HepG2 (cell line): ENCODE data around the gene RBM3. TPM values are rescaled to one million over a fixed set of nuclear protein-coding genes. Genes with fewer than 3 reads are reported as not detected.

Source experiments
- ATF7 ChIP-seq, 2 experiments: fragments of 450-650 bp in 1 of 2; sonication (generic) in 1 of 2; formaldehyde crosslinking in 1 of 2; IDR thresholded peaks; 2 replicates each; pipeline versions ENCODE4 v1.4.0 to v1.6.1; 2016 to 2020; ENCODE audit warnings: antibody characterized with exemption in 1 of 2, mild to moderate bottlenecking in 1 of 2, missing genetic modification reagents in 1 of 2
- HDAC2 ChIP-seq: sonication (generic); formaldehyde crosslinking; IDR thresholded peaks from 2 replicates; pipeline ENCODE4 v1.4.0; 2020; ENCODE audit warnings: missing genetic modification reagents
- HOXA9 ChIP-seq: sonication (generic); formaldehyde crosslinking; IDR thresholded peaks from 2 replicates; pipeline ENCODE4 v1.8.1; 2022; ENCODE audit warnings: missing genetic modification reagents, mild to moderate bottlenecking, moderate library complexity, borderline replicate concordance
- NFRKB ChIP-seq: fragments of 450-650 bp; IDR thresholded peaks from 2 replicates; pipeline ENCODE4 v1.6.1; 2017
- ZNF567 ChIP-seq: sonication (generic); formaldehyde crosslinking; IDR thresholded peaks from 2 replicates; pipeline ENCODE4 v1.8.1; 2023; ENCODE audit warnings: mild to moderate bottlenecking, missing genetic modification reagents, borderline replicate concordance
- polyA plus RNA-seq, 8 experiments: library from polyadenylated mRNA; depleted of rRNA in 3 of 8; stranded (reverse) in 7 of 8; unstranded in 1 of 8; fragments of >200 nt; fragmentation: Illumina TruSeq in 4 of 8; extraction: Trizol in 4 of 8; gene quantifications; 2 replicates each; pipeline versions ENCODE4 v1.2.1 to v1.2.3, GENCODE V29; 2011 to 2016; ENCODE audit warnings: low read depth in 4 of 8, missing spikeins in 1 of 8, mixed read lengths in 1 of 8; ENCODE audit not compliant: insufficient read depth in 1 of 8
- total RNA-seq, 5 experiments: library from RNA; depleted of rRNA; stranded (reverse); fragments of >200 nt; fragmentation: Illumina TruSeq; extraction: Trizol; gene quantifications; 2 replicates each; pipeline ENCODE4 v1.2.3, GENCODE V29; 2016; ENCODE audit warnings: low read depth in 1 of 5
- TF ChIP-seq, protein P1 (sequence below): sonication (generic); formaldehyde crosslinking; IDR thresholded peaks from 2 replicates; pipeline ENCODE4 v1.5.0; 2020; ENCODE audit warnings: mild to moderate bottlenecking, missing genetic modification reagents, borderline replicate concordance
- TF ChIP-seq, protein P2 (sequence below): sonication (generic); formaldehyde crosslinking; IDR thresholded peaks from 2 replicates; pipeline ENCODE4 v1.4.0; 2020; ENCODE audit warnings: missing genetic modification reagents

RBM3 gene
- total and polyA plus RNA-seq, 2 of the 13 experiments (the other 11 are each of a cell fraction or from before 2014, with no cell fraction given) = 123 to 182 TPM

DNA sequence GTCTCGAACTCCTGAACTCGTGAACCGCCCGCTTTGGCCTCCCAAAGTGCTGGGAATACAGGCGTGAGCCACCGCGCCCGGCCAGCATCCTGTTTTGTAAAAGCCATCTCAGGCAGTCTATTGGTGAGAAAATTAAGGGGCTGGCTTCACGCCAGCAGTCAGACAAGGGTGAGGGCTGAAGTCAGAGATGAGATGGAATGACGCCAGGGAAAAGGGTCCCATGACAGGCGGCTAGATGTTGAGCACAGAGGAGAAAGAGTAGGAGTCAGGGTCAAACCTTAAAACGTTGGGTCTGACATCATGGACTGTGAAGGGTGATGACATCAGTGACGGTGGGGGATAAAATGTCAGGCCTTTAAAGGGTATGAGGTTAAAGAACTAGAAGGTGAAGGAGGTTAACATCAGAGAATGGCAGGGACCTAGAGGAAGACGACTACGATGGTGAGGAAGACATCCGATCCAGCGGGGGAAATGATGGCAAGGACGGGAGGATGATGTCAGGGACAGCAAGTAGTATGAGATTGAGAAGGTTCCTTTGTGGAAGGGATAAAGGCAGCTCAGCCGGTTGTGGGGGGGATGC is 504 bp upstream of the RBM3 start (continued):
- TF ChIP-seq, protein P1, sequence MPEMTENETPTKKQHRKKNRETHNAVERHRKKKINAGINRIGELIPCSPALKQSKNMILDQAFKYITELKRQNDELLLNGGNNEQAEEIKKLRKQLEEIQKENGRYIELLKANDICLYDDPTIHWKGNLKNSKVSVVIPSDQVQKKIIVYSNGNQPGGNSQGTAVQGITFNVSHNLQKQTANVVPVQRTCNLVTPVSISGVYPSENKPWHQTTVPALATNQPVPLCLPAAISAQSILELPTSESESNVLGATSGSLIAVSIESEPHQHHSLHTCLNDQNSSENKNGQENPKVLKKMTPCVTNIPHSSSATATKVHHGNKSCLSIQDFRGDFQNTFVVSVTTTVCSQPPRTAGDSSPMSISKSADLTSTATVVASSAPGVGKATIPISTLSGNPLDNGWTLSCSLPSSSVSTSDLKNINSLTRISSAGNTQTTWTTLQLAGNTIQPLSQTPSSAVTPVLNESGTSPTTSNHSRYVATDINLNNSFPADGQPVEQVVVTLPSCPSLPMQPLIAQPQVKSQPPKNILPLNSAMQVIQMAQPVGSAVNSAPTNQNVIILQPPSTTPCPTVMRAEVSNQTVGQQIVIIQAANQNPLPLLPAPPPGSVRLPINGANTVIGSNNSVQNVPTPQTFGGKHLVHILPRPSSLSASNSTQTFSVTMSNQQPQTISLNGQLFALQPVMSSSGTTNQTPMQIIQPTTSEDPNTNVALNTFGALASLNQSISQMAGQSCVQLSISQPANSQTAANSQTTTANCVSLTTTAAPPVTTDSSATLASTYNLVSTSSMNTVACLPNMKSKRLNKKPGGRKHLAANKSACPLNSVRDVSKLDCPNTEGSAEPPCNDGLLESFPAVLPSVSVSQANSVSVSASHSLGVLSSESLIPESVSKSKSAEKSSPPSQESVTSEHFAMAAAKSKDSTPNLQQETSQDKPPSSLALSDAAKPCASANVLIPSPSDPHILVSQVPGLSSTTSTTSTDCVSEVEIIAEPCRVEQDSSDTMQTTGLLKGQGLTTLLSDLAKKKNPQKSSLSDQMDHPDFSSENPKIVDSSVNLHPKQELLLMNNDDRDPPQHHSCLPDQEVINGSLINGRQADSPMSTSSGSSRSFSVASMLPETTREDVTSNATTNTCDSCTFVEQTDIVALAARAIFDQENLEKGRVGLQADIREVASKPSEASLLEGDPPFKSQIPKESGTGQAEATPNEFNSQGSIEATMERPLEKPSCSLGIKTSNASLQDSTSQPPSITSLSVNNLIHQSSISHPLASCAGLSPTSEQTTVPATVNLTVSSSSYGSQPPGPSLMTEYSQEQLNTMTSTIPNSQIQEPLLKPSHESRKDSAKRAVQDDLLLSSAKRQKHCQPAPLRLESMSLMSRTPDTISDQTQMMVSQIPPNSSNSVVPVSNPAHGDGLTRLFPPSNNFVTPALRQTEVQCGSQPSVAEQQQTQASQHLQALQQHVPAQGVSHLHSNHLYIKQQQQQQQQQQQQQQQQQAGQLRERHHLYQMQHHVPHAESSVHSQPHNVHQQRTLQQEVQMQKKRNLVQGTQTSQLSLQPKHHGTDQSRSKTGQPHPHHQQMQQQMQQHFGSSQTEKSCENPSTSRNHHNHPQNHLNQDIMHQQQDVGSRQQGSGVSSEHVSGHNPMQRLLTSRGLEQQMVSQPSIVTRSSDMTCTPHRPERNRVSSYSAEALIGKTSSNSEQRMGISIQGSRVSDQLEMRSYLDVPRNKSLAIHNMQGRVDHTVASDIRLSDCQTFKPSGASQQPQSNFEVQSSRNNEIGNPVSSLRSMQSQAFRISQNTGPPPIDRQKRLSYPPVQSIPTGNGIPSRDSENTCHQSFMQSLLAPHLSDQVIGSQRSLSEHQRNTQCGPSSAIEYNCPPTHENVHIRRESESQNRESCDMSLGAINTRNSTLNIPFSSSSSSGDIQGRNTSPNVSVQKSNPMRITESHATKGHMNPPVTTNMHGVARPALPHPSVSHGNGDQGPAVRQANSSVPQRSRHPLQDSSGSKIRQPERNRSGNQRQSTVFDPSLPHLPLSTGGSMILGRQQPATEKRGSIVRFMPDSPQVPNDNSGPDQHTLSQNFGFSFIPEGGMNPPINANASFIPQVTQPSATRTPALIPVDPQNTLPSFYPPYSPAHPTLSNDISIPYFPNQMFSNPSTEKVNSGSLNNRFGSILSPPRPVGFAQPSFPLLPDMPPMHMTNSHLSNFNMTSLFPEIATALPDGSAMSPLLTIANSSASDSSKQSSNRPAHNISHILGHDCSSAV (CRISPR knock-in tag) = no peak
- TF ChIP-seq, protein P2, sequence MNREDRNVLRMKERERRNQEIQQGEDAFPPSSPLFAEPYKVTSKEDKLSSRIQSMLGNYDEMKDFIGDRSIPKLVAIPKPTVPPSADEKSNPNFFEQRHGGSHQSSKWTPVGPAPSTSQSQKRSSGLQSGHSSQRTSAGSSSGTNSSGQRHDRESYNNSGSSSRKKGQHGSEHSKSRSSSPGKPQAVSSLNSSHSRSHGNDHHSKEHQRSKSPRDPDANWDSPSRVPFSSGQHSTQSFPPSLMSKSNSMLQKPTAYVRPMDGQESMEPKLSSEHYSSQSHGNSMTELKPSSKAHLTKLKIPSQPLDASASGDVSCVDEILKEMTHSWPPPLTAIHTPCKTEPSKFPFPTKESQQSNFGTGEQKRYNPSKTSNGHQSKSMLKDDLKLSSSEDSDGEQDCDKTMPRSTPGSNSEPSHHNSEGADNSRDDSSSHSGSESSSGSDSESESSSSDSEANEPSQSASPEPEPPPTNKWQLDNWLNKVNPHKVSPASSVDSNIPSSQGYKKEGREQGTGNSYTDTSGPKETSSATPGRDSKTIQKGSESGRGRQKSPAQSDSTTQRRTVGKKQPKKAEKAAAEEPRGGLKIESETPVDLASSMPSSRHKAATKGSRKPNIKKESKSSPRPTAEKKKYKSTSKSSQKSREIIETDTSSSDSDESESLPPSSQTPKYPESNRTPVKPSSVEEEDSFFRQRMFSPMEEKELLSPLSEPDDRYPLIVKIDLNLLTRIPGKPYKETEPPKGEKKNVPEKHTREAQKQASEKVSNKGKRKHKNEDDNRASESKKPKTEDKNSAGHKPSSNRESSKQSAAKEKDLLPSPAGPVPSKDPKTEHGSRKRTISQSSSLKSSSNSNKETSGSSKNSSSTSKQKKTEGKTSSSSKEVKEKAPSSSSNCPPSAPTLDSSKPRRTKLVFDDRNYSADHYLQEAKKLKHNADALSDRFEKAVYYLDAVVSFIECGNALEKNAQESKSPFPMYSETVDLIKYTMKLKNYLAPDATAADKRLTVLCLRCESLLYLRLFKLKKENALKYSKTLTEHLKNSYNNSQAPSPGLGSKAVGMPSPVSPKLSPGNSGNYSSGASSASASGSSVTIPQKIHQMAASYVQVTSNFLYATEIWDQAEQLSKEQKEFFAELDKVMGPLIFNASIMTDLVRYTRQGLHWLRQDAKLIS (CRISPR knock-in tag) = no peak
- no peak for TF ChIP-seq NFRKB
- no peak for TF ChIP-seq HDAC2 (CRISPR knock-in tag)
- no peak for TF ChIP-seq ZNF567 (CRISPR knock-in tag)
- peak; percentile 32; the same call in 1 of the 2 replicates for TF ChIP-seq ATF7 (IDR thresholded peaks at IDR 0.05)
- TF ChIP-seq ATF7 (CRISPR knock-in tag; IDR thresholded peaks at IDR 0.05) = no peak
- no peak for TF ChIP-seq HOXA9
